ENCODE data around the gene CDK10. TPM values are rescaled to one million over a fixed set of nuclear protein-coding genes. Genes with fewer than 3 reads are reported as not detected.
A peak's percentile ranks its signal among the peaks of the same experiment; 100 is the strongest.

The CDK10 gene
- total and polyA plus RNA-seq, 10 of the 15 experiments (the other 5 are each of a cell fraction or from before 2014, with no cell fraction given), result 1.5 to 58.7 (median 36.0) TPM

DNA sequence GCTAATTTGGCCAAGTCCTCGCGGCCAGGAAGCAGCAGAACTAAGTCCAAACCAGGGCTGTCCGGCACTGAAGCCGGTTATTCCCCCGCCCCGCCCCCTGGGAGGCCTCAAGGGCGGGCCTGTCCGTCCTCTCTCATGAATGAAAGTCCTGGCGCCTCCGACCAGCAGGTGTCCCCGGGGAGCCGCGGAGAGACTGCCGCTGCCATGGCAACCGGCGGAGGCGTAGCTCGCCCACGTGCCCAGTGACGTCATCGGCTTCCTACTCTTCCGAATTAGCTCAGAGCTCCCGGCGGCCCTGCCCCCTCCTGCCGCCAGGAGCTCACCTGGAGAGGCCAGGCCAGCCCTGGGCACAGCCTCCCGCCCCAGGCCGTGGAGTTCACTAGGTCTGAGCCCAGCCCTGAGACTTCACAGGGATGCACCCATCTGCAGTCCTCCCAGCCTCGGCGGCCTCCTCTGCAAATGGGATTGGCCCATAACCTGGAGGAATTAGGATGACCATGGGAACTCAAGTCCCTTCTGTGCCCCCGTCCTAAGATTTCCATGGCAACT, 13.7 kb downstream of the CDK10 start (continued):
- TF ChIP-seq, protein P1, sequence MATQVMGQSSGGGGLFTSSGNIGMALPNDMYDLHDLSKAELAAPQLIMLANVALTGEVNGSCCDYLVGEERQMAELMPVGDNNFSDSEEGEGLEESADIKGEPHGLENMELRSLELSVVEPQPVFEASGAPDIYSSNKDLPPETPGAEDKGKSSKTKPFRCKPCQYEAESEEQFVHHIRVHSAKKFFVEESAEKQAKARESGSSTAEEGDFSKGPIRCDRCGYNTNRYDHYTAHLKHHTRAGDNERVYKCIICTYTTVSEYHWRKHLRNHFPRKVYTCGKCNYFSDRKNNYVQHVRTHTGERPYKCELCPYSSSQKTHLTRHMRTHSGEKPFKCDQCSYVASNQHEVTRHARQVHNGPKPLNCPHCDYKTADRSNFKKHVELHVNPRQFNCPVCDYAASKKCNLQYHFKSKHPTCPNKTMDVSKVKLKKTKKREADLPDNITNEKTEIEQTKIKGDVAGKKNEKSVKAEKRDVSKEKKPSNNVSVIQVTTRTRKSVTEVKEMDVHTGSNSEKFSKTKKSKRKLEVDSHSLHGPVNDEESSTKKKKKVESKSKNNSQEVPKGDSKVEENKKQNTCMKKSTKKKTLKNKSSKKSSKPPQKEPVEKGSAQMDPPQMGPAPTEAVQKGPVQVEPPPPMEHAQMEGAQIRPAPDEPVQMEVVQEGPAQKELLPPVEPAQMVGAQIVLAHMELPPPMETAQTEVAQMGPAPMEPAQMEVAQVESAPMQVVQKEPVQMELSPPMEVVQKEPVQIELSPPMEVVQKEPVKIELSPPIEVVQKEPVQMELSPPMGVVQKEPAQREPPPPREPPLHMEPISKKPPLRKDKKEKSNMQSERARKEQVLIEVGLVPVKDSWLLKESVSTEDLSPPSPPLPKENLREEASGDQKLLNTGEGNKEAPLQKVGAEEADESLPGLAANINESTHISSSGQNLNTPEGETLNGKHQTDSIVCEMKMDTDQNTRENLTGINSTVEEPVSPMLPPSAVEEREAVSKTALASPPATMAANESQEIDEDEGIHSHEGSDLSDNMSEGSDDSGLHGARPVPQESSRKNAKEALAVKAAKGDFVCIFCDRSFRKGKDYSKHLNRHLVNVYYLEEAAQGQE (IDR thresholded peaks at IDR 0.05; ENCODE audit: low read depth, low read length), result no peak
- TF ChIP-seq EP300 (IDR thresholded peaks at IDR 0.05; ENCODE audit: borderline replicate concordance in 1 of 2, control insufficient read depth in 1 of 2, low read depth in 2 of 2, low read length in 2 of 2), result peak; percentile 55 to 63; a peak in 2 of 4 replicates
- peak; percentile 20; the same call in 1 of the 2 replicates for TF ChIP-seq GATAD2B (conservative IDR thresholded peaks at IDR 0.05; ENCODE audit: low read depth)
- TF ChIP-seq BCL11A (IDR thresholded peaks at IDR 0.05; ENCODE audit: low read depth, low read length), result peak; percentile 57; the same call in 1 of the 2 replicates
- TF ChIP-seq RFX5 (IDR thresholded peaks at IDR 0.05; ENCODE audit: low read depth, low read length), result peak; percentile 79; the same call in 1 of the 2 replicates
- peak; percentile 56 to 71; a peak in 3 of 4 replicates for TF ChIP-seq IKZF2 (IDR thresholded peaks at IDR 0.05)
- TF ChIP-seq STAT1 (conservative IDR thresholded peaks at IDR 0.05), result 0 out of 2 replicates have a peak, but pooled peaks have one; percentile 49
- TF ChIP-seq, protein P2, sequence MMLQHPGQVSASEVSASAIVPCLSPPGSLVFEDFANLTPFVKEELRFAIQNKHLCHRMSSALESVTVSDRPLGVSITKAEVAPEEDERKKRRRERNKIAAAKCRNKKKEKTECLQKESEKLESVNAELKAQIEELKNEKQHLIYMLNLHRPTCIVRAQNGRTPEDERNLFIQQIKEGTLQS (IDR thresholded peaks at IDR 0.05; ENCODE audit: borderline replicate concordance, extremely low read depth, low read depth, low read length), result peak; percentile 90; the same call in 1 of the 2 replicates
- no peak for TF ChIP-seq ZZZ3 (IDR thresholded peaks at IDR 0.05; ENCODE audit: control insufficient read depth, insufficient read length, low read depth)
- TF ChIP-seq, protein P3, sequence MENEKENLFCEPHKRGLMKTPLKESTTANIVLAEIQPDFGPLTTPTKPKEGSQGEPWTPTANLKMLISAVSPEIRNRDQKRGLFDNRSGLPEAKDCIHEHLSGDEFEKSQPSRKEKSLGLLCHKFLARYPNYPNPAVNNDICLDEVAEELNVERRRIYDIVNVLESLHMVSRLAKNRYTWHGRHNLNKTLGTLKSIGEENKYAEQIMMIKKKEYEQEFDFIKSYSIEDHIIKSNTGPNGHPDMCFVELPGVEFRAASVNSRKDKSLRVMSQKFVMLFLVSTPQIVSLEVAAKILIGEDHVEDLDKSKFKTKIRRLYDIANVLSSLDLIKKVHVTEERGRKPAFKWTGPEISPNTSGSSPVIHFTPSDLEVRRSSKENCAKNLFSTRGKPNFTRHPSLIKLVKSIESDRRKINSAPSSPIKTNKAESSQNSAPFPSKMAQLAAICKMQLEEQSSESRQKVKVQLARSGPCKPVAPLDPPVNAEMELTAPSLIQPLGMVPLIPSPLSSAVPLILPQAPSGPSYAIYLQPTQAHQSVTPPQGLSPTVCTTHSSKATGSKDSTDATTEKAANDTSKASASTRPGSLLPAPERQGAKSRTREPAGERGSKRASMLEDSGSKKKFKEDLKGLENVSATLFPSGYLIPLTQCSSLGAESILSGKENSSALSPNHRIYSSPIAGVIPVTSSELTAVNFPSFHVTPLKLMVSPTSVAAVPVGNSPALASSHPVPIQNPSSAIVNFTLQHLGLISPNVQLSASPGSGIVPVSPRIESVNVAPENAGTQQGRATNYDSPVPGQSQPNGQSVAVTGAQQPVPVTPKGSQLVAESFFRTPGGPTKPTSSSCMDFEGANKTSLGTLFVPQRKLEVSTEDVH (IDR thresholded peaks at IDR 0.05; ENCODE audit: low read depth, partially characterized antibody), result no peak
- TF ChIP-seq, protein P4, sequence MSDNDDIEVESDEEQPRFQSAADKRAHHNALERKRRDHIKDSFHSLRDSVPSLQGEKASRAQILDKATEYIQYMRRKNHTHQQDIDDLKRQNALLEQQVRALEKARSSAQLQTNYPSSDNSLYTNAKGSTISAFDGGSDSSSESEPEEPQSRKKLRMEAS (IDR thresholded peaks at IDR 0.05; ENCODE audit: low read depth, low read length), result peak; percentile 86; the same call in 1 of the 2 replicates
- no peak for TF ChIP-seq GABPA (IDR thresholded peaks at IDR 0.05; ENCODE audit: low read depth)
- no peak for TF ChIP-seq ZNF384 (IDR thresholded peaks at IDR 0.05; ENCODE audit: borderline replicate concordance, low read depth, low read length)
- TF ChIP-seq HDAC6 (IDR thresholded peaks at IDR 0.05; ENCODE audit: unreplicated experiment), result no peak
- TF ChIP-seq, protein P5, sequence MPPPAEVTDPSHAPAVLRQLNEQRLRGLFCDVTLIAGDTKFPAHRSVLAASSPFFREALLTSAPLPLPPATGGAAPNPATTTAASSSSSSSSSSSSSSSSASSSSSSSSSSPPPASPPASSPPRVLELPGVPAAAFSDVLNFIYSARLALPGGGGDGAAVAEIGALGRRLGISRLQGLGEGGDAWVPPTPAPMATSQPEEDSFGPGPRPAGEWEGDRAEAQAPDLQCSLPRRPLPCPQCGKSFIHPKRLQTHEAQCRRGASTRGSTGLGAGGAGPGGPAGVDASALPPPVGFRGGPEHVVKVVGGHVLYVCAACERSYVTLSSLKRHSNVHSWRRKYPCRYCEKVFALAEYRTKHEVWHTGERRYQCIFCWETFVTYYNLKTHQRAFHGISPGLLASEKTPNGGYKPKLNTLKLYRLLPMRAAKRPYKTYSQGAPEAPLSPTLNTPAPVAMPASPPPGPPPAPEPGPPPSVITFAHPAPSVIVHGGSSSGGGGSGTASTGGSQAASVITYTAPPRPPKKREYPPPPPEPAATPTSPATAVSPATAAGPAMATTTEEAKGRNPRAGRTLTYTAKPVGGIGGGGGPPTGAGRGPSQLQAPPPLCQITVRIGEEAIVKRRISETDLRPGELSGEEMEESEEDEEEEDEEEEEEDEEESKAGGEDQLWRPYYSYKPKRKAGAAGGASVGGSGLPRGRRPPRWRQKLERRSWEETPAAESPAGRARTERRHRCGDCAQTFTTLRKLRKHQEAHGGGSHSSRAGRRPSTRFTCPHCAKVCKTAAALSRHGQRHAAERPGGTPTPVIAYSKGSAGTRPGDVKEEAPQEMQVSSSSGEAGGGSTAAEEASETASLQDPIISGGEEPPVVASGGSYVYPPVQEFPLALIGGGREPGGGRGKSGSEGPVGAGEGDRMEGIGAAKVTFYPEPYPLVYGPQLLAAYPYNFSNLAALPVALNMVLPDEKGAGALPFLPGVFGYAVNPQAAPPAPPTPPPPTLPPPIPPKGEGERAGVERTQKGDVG (CRISPR knock-in tag; IDR thresholded peaks at IDR 0.05), result peak; percentile 58; the same call in 1 of the 2 replicates
- peak; percentile 99 for TF ChIP-seq BMI1 (IDR thresholded peaks at IDR 0.05; ENCODE audit: borderline replicate concordance)
- peak; percentile 30; the same call in 1 of the 2 replicates for TF ChIP-seq JUNB (IDR thresholded peaks at IDR 0.05)
- peak; percentile 58; the same call in 1 of the 2 replicates for TF ChIP-seq TARDBP (IDR thresholded peaks at IDR 0.05; ENCODE audit: borderline replicate concordance)
- peak; percentile 44; the same call in 1 of the 3 replicates for TF ChIP-seq POU2F2 (IDR thresholded peaks at IDR 0.05; ENCODE audit: borderline replicate concordance, low read depth, low read length)
- no peak for TF ChIP-seq FOXK2 (IDR thresholded peaks at IDR 0.05)
